SKM-1 treated with dmso at 0.1 percent for 144 hours (cell line): ENCODE measurements around the gene ARHGAP24.

Experiments used
- DNase-seq: peaks from one replicate; lab custom pipeline; 2025; ENCODE audit not compliant: unreplicated experiment; lab: John Stamatoyannopoulos, UW

ARHGAP24 gene

GRCh38 chr4:85773372-85773771 is 298.4 kb downstream of the ARHGAP24 start:
- no peak for DNase-seq

GRCh38 chr4:85774000-85774399 is 299.1 kb downstream of the ARHGAP24 start:
- no peak for DNase-seq

- DNase-seq = no peak
Measured at GRCh38 chr4:85774489-85774888, 299.5 kb downstream of the ARHGAP24 start.

- no peak for DNase-seq
Measured at GRCh38 chr4:85776096-85776495, 301.1 kb downstream of the ARHGAP24 start.

- no peak for DNase-seq
Measured at GRCh38 chr4:85776579-85776978, 301.6 kb downstream of the ARHGAP24 start.

GRCh38 chr4:85777908-85778631 is 303.1 kb downstream of the ARHGAP24 start:
- peak; percentile 17 for DNase-seq

- no peak for DNase-seq
Measured at GRCh38 chr4:85778632-85779131, 303.7 kb downstream of the ARHGAP24 start.

GRCh38 chr4:85779165-85779564 is 304.2 kb downstream of the ARHGAP24 start:
- no peak for DNase-seq

- DNase-seq = no peak
Measured at GRCh38 chr4:85780664-85781063, 305.7 kb downstream of the ARHGAP24 start.

- no peak for DNase-seq
Measured at GRCh38 chr4:85783483-85783882, 308.5 kb downstream of the ARHGAP24 start.

GRCh38 chr4:85783900-85784299 is 308.9 kb downstream of the ARHGAP24 start:
- DNase-seq = no peak

GRCh38 chr4:85784348-85784747 is 309.4 kb downstream of the ARHGAP24 start:
- no peak for DNase-seq

GRCh38 chr4:85784947-85785346 is 310.0 kb downstream of the ARHGAP24 start:
- no peak for DNase-seq

GRCh38 chr4:85787133-85787532 is 312.2 kb downstream of the ARHGAP24 start:
- DNase-seq = no peak

GRCh38 chr4:85788604-85789003 is 313.7 kb downstream of the ARHGAP24 start:
- no peak for DNase-seq

- no peak for DNase-seq
Measured at GRCh38 chr4:85789241-85789640, 314.3 kb downstream of the ARHGAP24 start.

- DNase-seq = no peak
Measured at GRCh38 chr4:85790582-85790981, 315.6 kb downstream of the ARHGAP24 start.

- DNase-seq = no peak
Measured at GRCh38 chr4:85792376-85793232, 317.7 kb downstream of the ARHGAP24 start.

GRCh38 chr4:85793233-85793585 is 318.3 kb downstream of the ARHGAP24 start:
- no peak for DNase-seq

- peak; percentile 65 for DNase-seq
Measured at GRCh38 chr4:85798012-85798770, 323.2 kb downstream of the ARHGAP24 start.

GRCh38 chr4:85803856-85804255 is 328.9 kb downstream of the ARHGAP24 start:
- no peak for DNase-seq
